Measurements from ENCODE around the gene MMP13.
"Not testable (repeated sequence)": the region's sequence is repeated elsewhere in the genome, so short reads cannot be mapped to it uniquely, and the experiment has no call there.

Gene MMP13

GRCh38 chr11:102985850-102986249 lies 30.3 kb upstream of the MMP13 start:
- no peak overlapping the region for H3K4me3 ChIP-seq (ENCODE audit: low read length)
- TF ChIP-seq CTCF (IDR thresholded peaks at IDR 0.05; ENCODE audit: insufficient read depth, low read depth, low read length, missing control alignments): no peak

GRCh38 chr11:102983486-102983885 lies 28.0 kb upstream of the MMP13 start:
- peak; percentile 32 for DNase-seq (ENCODE audit: low read depth)
- no peak for TF ChIP-seq CTCF (IDR thresholded peaks at IDR 0.05; ENCODE audit: insufficient read depth, low read depth, low read length, missing control alignments)
- no peak overlapping the region for H3K4me3 ChIP-seq (ENCODE audit: low read length)

More at GRCh38 chr11:102985850-102986249, 30.3 kb upstream of the MMP13 start:
- no peak for DNase-seq (ENCODE audit: low read depth)

- TF ChIP-seq CTCF (IDR thresholded peaks at IDR 0.05; ENCODE audit: insufficient read depth, low read depth, low read length, missing control alignments): no peak
- H3K4me3 ChIP-seq (ENCODE audit: low read length): no peak overlapping the region
- DNase-seq (ENCODE audit: low read depth): peak; percentile 27
These were observed 25.9 kb upstream of the MMP13 start for GRCh38 chr11:102981324-102981910.

- DNase-seq (ENCODE audit: low read depth): peak; percentile 74
- TF ChIP-seq CTCF (IDR thresholded peaks at IDR 0.05; ENCODE audit: insufficient read depth, low read depth, low read length, missing control alignments): no peak
- H3K4me3 ChIP-seq (ENCODE audit: low read length): no peak overlapping the region
These were observed 19.2 kb upstream of the MMP13 start for GRCh38 chr11:102974552-102975280.

GRCh38 chr11:102973698-102974097 lies 18.2 kb upstream of the MMP13 start:
- not testable (repeated sequence) for H3K4me3 ChIP-seq (ENCODE audit: low read length); DNase-seq (ENCODE audit: low read depth)

- TF ChIP-seq CTCF (IDR thresholded peaks at IDR 0.05; ENCODE audit: insufficient read depth, low read depth, low read length, missing control alignments): no peak
- no peak for DNase-seq (ENCODE audit: low read depth)
- H3K4me3 ChIP-seq (ENCODE audit: low read length): no peak overlapping the region
These were observed 17.3 kb upstream of the MMP13 start for GRCh38 chr11:102972853-102973252.

GRCh38 chr11:102971766-102972165 lies 16.2 kb upstream of the MMP13 start:
- no peak for TF ChIP-seq CTCF (IDR thresholded peaks at IDR 0.05; ENCODE audit: insufficient read depth, low read depth, low read length, missing control alignments)
- no peak for DNase-seq (ENCODE audit: low read depth)
- H3K4me3 ChIP-seq (ENCODE audit: low read length): no peak overlapping the region
